Measurements from ENCODE around the gene EIPR1. TPM values are rescaled to one million over a fixed set of nuclear protein-coding genes. Genes with fewer than 3 reads are reported as not detected.
"Not testable (repeated sequence)": the region's sequence is repeated elsewhere in the genome, so short reads cannot be mapped to it uniquely, and the experiment has no call there.

EIPR1 gene
- total and polyA plus RNA-seq, 2 donors (not counting 1 experiment from before 2014, with no cell fraction given): 22.3 to 23.9 TPM

GRCh38 chr2:3183766-3184165, 193.9 kb downstream of the EIPR1 start:
- no peak for DNase-seq (ENCODE audit: low read depth in 2 of 2)
- Histone ChIP-seq H3K36me3 (ENCODE audit: control insufficient read depth, insufficient read depth, low read length) (no peaks in the 10 kb centered on the region), H3K4me2 (ENCODE audit: extremely low read depth, insufficient read depth, low read length) (no peak overlapping the region), H3K27me3 (ENCODE audit: control insufficient read depth, insufficient read depth, low read length) (no peaks in the 10 kb centered on the region), H3K4me3 (replicated peaks in 1 of 4; ENCODE audit: control extremely low read depth in 1 of 4, insufficient read depth in 1 of 4, low read depth in 3 of 4, low read length in 4 of 4) (no peak overlapping the region), H3K9me3 (ENCODE audit: control insufficient read depth, insufficient read depth, low read depth, low read length) (no peaks in the 10 kb centered on the region), H4K20me1 (ENCODE audit: control insufficient read depth, extremely low read depth, insufficient read depth, low read length) (no peaks in the 10 kb centered on the region), H2AFZ (ENCODE audit: low read length) (no peak overlapping the region), H3K9ac (ENCODE audit: insufficient read depth, low read length) (no peak overlapping the region), H3K79me2 (ENCODE audit: control insufficient read depth, insufficient read depth, low read length) (no peaks in the 10 kb centered on the region), H3K27ac (ENCODE audit: insufficient read depth, low read length) (no peak overlapping the region), H3K4me1 (ENCODE audit: control insufficient read depth, extremely low read depth, insufficient read depth, low read length) (no peaks in the 10 kb centered on the region)
- no peak for TF ChIP-seq EZH2 (IDR thresholded peaks at IDR 0.05; ENCODE audit: low read length, missing control alignments)

- H3K27me3 ChIP-seq (ENCODE audit: control insufficient read depth, insufficient read depth, low read length): no peaks in the 10 kb centered on the region
- no peak overlapping the region for H2AFZ ChIP-seq (ENCODE audit: low read length)
- no peak overlapping the region for H3K4me3 ChIP-seq (replicated peaks in 1 of 4; ENCODE audit: control extremely low read depth in 1 of 4, insufficient read depth in 1 of 4, low read depth in 3 of 4, low read length in 4 of 4)
- no peaks in the 10 kb centered on the region for H4K20me1 ChIP-seq (ENCODE audit: control insufficient read depth, extremely low read depth, insufficient read depth, low read length)
- no peaks in the 10 kb centered on the region for H3K36me3 ChIP-seq (ENCODE audit: control insufficient read depth, insufficient read depth, low read length)
- TF ChIP-seq CTCF (conservative IDR thresholded peaks at IDR 0.05 in 1 of 2, IDR thresholded peaks at IDR 0.05 in 1 of 2; ENCODE audit: low read depth in 1 of 2, low read length in 2 of 2) (no peak), EZH2 (IDR thresholded peaks at IDR 0.05; ENCODE audit: low read length, missing control alignments) (no peak)
- no peaks in the 10 kb centered on the region for H3K4me1 ChIP-seq (ENCODE audit: control insufficient read depth, extremely low read depth, insufficient read depth, low read length)
- no peaks in the 10 kb centered on the region for H3K79me2 ChIP-seq (ENCODE audit: control insufficient read depth, insufficient read depth, low read length)
- H3K27ac ChIP-seq (ENCODE audit: insufficient read depth, low read length): no peak overlapping the region
- H3K9ac ChIP-seq (ENCODE audit: insufficient read depth, low read length): no peak overlapping the region
- no peak for DNase-seq (ENCODE audit: low read depth in 2 of 2)
- H3K4me2 ChIP-seq (ENCODE audit: extremely low read depth, insufficient read depth, low read length): no peak overlapping the region
- H3K9me3 ChIP-seq (ENCODE audit: control insufficient read depth, insufficient read depth, low read depth, low read length): no peaks in the 10 kb centered on the region
Observed at GRCh38 chr2:3182848-3183247, 194.8 kb downstream of the EIPR1 start.

GRCh38 chr2:3181416-3182010, 196.1 kb downstream of the EIPR1 start:
- no peak for DNase-seq (ENCODE audit: low read depth in 2 of 2)
- Histone ChIP-seq H3K9me3 (ENCODE audit: control insufficient read depth, insufficient read depth, low read depth, low read length) (no peaks in the 10 kb centered on the region), H3K27me3 (ENCODE audit: control insufficient read depth, insufficient read depth, low read length) (no peaks in the 10 kb centered on the region), H4K20me1 (ENCODE audit: control insufficient read depth, extremely low read depth, insufficient read depth, low read length) (no peaks in the 10 kb centered on the region), H3K36me3 (ENCODE audit: control insufficient read depth, insufficient read depth, low read length) (no peaks in the 10 kb centered on the region), H3K4me2 (ENCODE audit: extremely low read depth, insufficient read depth, low read length) (no peak overlapping the region), H3K4me3 (replicated peaks in 1 of 4; ENCODE audit: control extremely low read depth in 1 of 4, insufficient read depth in 1 of 4, low read depth in 3 of 4, low read length in 4 of 4) (no peak overlapping the region), H3K4me1 (ENCODE audit: control insufficient read depth, extremely low read depth, insufficient read depth, low read length) (no peaks in the 10 kb centered on the region), H3K27ac (ENCODE audit: insufficient read depth, low read length) (no peak overlapping the region), H2AFZ (ENCODE audit: low read length) (no peak overlapping the region), H3K9ac (ENCODE audit: insufficient read depth, low read length) (no peak overlapping the region), H3K79me2 (ENCODE audit: control insufficient read depth, insufficient read depth, low read length) (no peaks in the 10 kb centered on the region)
- TF ChIP-seq CTCF (conservative IDR thresholded peaks at IDR 0.05 in 1 of 2, IDR thresholded peaks at IDR 0.05 in 1 of 2; ENCODE audit: low read depth in 1 of 2, low read length in 2 of 2) (no peak), EZH2 (IDR thresholded peaks at IDR 0.05; ENCODE audit: low read length, missing control alignments) (no peak)

GRCh38 chr2:3180909-3181221, 196.8 kb downstream of the EIPR1 start:
- not testable (repeated sequence) for H3K4me2 ChIP-seq (ENCODE audit: extremely low read depth, insufficient read depth, low read length); H3K9ac ChIP-seq (ENCODE audit: insufficient read depth, low read length); H3K79me2 ChIP-seq (ENCODE audit: control insufficient read depth, insufficient read depth, low read length); H4K20me1 ChIP-seq (ENCODE audit: control insufficient read depth, extremely low read depth, insufficient read depth, low read length); H3K36me3 ChIP-seq (ENCODE audit: control insufficient read depth, insufficient read depth, low read length); H3K4me1 ChIP-seq (ENCODE audit: control insufficient read depth, extremely low read depth, insufficient read depth, low read length); H3K27ac ChIP-seq (ENCODE audit: insufficient read depth, low read length); H2AFZ ChIP-seq (ENCODE audit: low read length); DNase-seq (ENCODE audit: low read depth in 2 of 2); H3K4me3 ChIP-seq (replicated peaks in 1 of 4; ENCODE audit: control extremely low read depth in 1 of 4, insufficient read depth in 1 of 4, low read depth in 3 of 4, low read length in 4 of 4); H3K27me3 ChIP-seq (ENCODE audit: control insufficient read depth, insufficient read depth, low read length); H3K9me3 ChIP-seq (ENCODE audit: control insufficient read depth, insufficient read depth, low read depth, low read length)
